HL-60 (cell line): ENCODE measurements around the gene TANC1.

Experiments
- GABPA ChIP-seq: IDR thresholded peaks from 2 replicates; pipeline ENCODE4 v1.6.1; 2012; ENCODE audit warnings: low read depth
- POLR2AphosphoS5 ChIP-seq: IDR thresholded peaks from 2 replicates; pipeline ENCODE4 v1.6.1; 2012; ENCODE audit warnings: low read depth
- SPI1 ChIP-seq: IDR thresholded peaks from 2 replicates; pipeline ENCODE4 v1.6.1; 2012; ENCODE audit warnings: low read depth, mild to moderate bottlenecking, borderline replicate concordance
- TF ChIP-seq, protein P1 (sequence below): IDR thresholded peaks from 2 replicates; pipeline ENCODE4 v1.6.1; 2012; ENCODE audit warnings: low read depth; ENCODE audit not compliant: insufficient replicate concordance
- TF ChIP-seq, protein P2 (sequence below): IDR thresholded peaks from one replicate; pipeline ENCODE4 v1.5.1; 2011; ENCODE audit warnings: low read length, control low read depth, inconsistent platforms; ENCODE audit not compliant: insufficient read depth

DNA sequence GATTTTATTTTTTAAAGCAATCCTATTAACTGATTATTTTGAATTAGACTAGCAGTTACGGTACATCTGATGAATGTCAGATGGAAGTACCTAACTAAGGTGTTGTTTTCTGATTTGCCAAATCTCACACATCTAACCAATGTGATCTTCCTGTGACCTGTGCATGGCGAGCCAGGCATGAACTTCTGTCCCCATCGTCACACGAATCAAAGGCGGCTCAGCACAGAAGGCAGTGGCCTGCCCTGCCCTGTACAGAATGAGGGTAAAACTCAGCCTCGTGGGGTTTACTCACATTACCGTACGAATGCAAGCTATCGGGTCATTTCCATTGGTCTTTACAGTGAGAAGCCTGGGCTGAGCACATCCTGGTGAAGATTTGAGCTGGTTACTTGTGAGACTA, 230.8 kb downstream of the TANC1 start:
- TF ChIP-seq, protein P1, sequence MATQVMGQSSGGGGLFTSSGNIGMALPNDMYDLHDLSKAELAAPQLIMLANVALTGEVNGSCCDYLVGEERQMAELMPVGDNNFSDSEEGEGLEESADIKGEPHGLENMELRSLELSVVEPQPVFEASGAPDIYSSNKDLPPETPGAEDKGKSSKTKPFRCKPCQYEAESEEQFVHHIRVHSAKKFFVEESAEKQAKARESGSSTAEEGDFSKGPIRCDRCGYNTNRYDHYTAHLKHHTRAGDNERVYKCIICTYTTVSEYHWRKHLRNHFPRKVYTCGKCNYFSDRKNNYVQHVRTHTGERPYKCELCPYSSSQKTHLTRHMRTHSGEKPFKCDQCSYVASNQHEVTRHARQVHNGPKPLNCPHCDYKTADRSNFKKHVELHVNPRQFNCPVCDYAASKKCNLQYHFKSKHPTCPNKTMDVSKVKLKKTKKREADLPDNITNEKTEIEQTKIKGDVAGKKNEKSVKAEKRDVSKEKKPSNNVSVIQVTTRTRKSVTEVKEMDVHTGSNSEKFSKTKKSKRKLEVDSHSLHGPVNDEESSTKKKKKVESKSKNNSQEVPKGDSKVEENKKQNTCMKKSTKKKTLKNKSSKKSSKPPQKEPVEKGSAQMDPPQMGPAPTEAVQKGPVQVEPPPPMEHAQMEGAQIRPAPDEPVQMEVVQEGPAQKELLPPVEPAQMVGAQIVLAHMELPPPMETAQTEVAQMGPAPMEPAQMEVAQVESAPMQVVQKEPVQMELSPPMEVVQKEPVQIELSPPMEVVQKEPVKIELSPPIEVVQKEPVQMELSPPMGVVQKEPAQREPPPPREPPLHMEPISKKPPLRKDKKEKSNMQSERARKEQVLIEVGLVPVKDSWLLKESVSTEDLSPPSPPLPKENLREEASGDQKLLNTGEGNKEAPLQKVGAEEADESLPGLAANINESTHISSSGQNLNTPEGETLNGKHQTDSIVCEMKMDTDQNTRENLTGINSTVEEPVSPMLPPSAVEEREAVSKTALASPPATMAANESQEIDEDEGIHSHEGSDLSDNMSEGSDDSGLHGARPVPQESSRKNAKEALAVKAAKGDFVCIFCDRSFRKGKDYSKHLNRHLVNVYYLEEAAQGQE: no peak
- TF ChIP-seq, protein P2, sequence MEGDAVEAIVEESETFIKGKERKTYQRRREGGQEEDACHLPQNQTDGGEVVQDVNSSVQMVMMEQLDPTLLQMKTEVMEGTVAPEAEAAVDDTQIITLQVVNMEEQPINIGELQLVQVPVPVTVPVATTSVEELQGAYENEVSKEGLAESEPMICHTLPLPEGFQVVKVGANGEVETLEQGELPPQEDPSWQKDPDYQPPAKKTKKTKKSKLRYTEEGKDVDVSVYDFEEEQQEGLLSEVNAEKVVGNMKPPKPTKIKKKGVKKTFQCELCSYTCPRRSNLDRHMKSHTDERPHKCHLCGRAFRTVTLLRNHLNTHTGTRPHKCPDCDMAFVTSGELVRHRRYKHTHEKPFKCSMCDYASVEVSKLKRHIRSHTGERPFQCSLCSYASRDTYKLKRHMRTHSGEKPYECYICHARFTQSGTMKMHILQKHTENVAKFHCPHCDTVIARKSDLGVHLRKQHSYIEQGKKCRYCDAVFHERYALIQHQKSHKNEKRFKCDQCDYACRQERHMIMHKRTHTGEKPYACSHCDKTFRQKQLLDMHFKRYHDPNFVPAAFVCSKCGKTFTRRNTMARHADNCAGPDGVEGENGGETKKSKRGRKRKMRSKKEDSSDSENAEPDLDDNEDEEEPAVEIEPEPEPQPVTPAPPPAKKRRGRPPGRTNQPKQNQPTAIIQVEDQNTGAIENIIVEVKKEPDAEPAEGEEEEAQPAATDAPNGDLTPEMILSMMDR: no peak
- TF ChIP-seq GABPA: no peak
- no peak for TF ChIP-seq POLR2AphosphoS5
- TF ChIP-seq SPI1: no peak
